ENCODE results near the gene MAGI1.

DNA sequence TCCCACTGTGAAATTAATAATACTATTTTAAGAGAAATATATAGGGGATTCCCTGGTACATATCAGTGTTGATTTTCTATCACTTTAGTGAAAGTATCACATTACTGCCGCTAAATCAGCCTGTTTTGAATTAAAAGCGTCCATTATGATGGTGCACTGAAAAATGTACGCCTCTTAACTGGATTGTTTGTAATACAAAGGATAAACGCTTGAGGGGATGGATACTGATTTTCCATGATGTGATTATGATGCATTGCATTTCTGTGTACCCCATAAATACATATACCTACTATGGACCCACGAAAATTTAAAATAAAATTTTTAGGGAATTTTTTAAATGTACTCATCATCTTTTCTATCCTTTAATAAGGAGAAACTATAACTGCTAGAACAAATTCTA, 478.6 kb downstream of the MAGI1 start:
- TF ChIP-seq, protein P1, sequence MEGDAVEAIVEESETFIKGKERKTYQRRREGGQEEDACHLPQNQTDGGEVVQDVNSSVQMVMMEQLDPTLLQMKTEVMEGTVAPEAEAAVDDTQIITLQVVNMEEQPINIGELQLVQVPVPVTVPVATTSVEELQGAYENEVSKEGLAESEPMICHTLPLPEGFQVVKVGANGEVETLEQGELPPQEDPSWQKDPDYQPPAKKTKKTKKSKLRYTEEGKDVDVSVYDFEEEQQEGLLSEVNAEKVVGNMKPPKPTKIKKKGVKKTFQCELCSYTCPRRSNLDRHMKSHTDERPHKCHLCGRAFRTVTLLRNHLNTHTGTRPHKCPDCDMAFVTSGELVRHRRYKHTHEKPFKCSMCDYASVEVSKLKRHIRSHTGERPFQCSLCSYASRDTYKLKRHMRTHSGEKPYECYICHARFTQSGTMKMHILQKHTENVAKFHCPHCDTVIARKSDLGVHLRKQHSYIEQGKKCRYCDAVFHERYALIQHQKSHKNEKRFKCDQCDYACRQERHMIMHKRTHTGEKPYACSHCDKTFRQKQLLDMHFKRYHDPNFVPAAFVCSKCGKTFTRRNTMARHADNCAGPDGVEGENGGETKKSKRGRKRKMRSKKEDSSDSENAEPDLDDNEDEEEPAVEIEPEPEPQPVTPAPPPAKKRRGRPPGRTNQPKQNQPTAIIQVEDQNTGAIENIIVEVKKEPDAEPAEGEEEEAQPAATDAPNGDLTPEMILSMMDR (IDR thresholded peaks at IDR 0.05): no peak
- no peak for TF ChIP-seq POLR2A (IDR thresholded peaks at IDR 0.05)

All from lower leg skin (tissue), 3 donors.